Psoas muscle (tissue), 8 donors: ENCODE measurements around the gene GJB5. TPM values are rescaled to one million over a fixed set of nuclear protein-coding genes. Genes with fewer than 3 reads are reported as not detected.

Experiments used
- ATAC-seq, 4 donors: fragments of 200-7000 bp; cut with Tn5 transposase; one replicate each; pipeline ENCODE4 v1.9.1; 2020; ENCODE audit warnings: moderate library complexity in 3 of 4, mild to moderate bottlenecking in 2 of 4
- DNase-seq, 2 donors: peaks; one replicate each; pipeline ENCODE4 v3.0.0-alpha.2; 2020
- H3K27ac ChIP-seq: fragments of 200-600 bp; one replicate; pipeline ENCODE4 v1.8.0; 2022
- H3K27me3 ChIP-seq, 3 donors: fragments of 200-600 bp in 1 of 3; one replicate each; pipeline versions ENCODE4 v1.6.1 to v1.8.0; 2013 to 2022; ENCODE audit warnings: low read length in 2 of 3, mild to moderate bottlenecking in 2 of 3, moderate library complexity in 1 of 3; ENCODE audit not compliant: insufficient read depth in 3 of 3
- H3K36me3 ChIP-seq, 2 donors: fragments of 200-600 bp in 1 of 2; one replicate each; pipeline versions ENCODE4 v1.6.1 to v1.8.0; 2013 to 2022; ENCODE audit warnings: low read depth in 1 of 2, mild to moderate bottlenecking in 1 of 2, moderate library complexity in 1 of 2; ENCODE audit not compliant: insufficient read depth in 1 of 2
- H3K4me1 ChIP-seq: fragments of 200-600 bp; one replicate; pipeline ENCODE4 v1.8.0; 2022
- H3K4me3 ChIP-seq: fragments of 200-600 bp; one replicate; pipeline ENCODE4 v1.8.0; 2022; ENCODE audit warnings: mild to moderate bottlenecking
- H3K9me3 ChIP-seq: fragments of 200-600 bp; one replicate; pipeline ENCODE4 v1.8.0; 2022
- CTCF ChIP-seq: fragments of 200-600 bp; IDR thresholded peaks from one replicate; pipeline ENCODE4 v1.8.0; 2022; ENCODE audit warnings: antibody characterized with exemption
- WGBS, 3 donors: extraction: QIAGEN DNeasy Blood & Tissue Kit; methylation state at CpG; one replicate each; pipeline versions ENCODE4 v1.1.6 to v1.1.7; 2013; 5-methylcytosine and 5-hydroxymethylcytosine counted together
- intact Hi-C, 2 donors: fragments of 100-400 bp; cut with DNase I; formaldehyde crosslinking; loops; one replicate each; pipeline versions ENCODE4 v1.11.0 to v1.14.2; 2022
- polyA plus RNA-seq, 3 donors: library from polyadenylated mRNA; stranded (reverse); fragments of 200-250 nt; gene quantifications; one replicate each; pipeline ENCODE4 v1.2.3, GENCODE V29; 2013
- total RNA-seq, 4 donors: library from RNA; stranded (reverse); fragmentation: NEBNext Ultra II Directional in 2 of 4; extraction: Animal tissue kit (Norgen Biotek cat#: 25700) in 2 of 4; gene quantifications; one replicate each; pipeline versions ENCODE4 v1.2.1 to v1.2.4, GENCODE V29; 2021 to 2023
- donor health status: healthy with polysubstance abuse.
- donor health status: DM: no; HTN: no; CAD: no; lungs with moderate emphysema.
- donor health status: Bipolar disorder and iron deficiency.
- donor health status: healthy.
- donor health status: DM: yes; HTN: yes; CAD: no.
- donor health status: DM: no; HTN: no; CAD: no.
- donor health status: DM: no; HTN: no; CAD: no.
- donor health status: DM: yes; HTN: yes; CAD: no.

GJB5 gene
- total and polyA plus RNA-seq, 7 donors, result 0.03 TPM; not detected in 6

GRCh38 chr1:34746785-34747637 lies 7.8 kb upstream of the GJB5 start:
- Histone ChIP-seq H3K27me3 (peaks cover 0 to 13% (median 0%) of the 10 kb centered on the region in 3 donors), H3K9me3 (no peaks in the 10 kb centered on the region), H3K4me3 (no peak overlapping the region), H3K36me3 (no peaks in the 10 kb centered on the region), H3K27ac (no peak overlapping the region), H3K4me1 (no peaks in the 10 kb centered on the region)
- ATAC-seq, result no peak
- no peak for DNase-seq
- no peak for TF ChIP-seq CTCF
- intact Hi-C loops, result no loop called here
- 48 to 53% (median 51%) methylated on average over 18 of the region's 18 CpGs for WGBS, 3 donors

GRCh38 chr1:34747638-34747941 lies 7.3 kb upstream of the GJB5 start:
- Histone ChIP-seq H3K27ac (no peak overlapping the region), H3K9me3 (no peaks in the 10 kb centered on the region), H3K27me3 (peaks cover 0 to 13% (median 0%) of the 10 kb centered on the region in 3 donors), H3K4me1 (no peaks in the 10 kb centered on the region), H3K36me3 (no peaks in the 10 kb centered on the region), H3K4me3 (no peak overlapping the region)
- DNase-seq, result no peak
- no peak for TF ChIP-seq CTCF
- ATAC-seq, result no peak
- WGBS, 3 donors, result 53 to 62% (median 55%) methylated on average over 6 of the region's 6 CpGs
- intact Hi-C loops, result no loop called here

GRCh38 chr1:34749992-34750391 lies 4.9 kb upstream of the GJB5 start:
- Histone ChIP-seq H3K9me3 (no peaks in the 10 kb centered on the region), H3K27me3 (peaks cover 0 to 13% (median 0%) of the 10 kb centered on the region in 3 donors), H3K4me3 (no peak overlapping the region), H3K27ac (no peak overlapping the region), H3K4me1 (no peaks in the 10 kb centered on the region), H3K36me3 (no peaks in the 10 kb centered on the region)
- DNase-seq (no peak), ATAC-seq (no peak)
- TF ChIP-seq CTCF, result no peak
- intact Hi-C loops, result no loop called here
- WGBS, 3 donors, result 55 to 60% (median 58%) methylated on average over 8 of the region's 8 CpGs

GRCh38 chr1:34750610-34751009 lies 4.2 kb upstream of the GJB5 start:
- no peak overlapping the region for H3K27ac ChIP-seq
- ATAC-seq, result no peak
- 69 to 74% (median 71%) methylated on average over 5 of the region's 5 CpGs for WGBS, 3 donors
- H3K9me3 ChIP-seq, result no peaks in the 10 kb centered on the region
- no peaks in the 10 kb centered on the region for H3K36me3 ChIP-seq
- H3K4me1 ChIP-seq, result no peaks in the 10 kb centered on the region
- peaks cover 0 to 13% (median 0%) of the 10 kb centered on the region in 3 donors for H3K27me3 ChIP-seq
- H3K4me3 ChIP-seq, result no peak overlapping the region
- intact Hi-C loops, result no loop called here
- no peak for TF ChIP-seq CTCF
- no peak for DNase-seq

- no peaks in the 10 kb centered on the region for H3K27me3 ChIP-seq
- H3K36me3 ChIP-seq, result no peaks in the 10 kb centered on the region
- H3K9me3 ChIP-seq, result no peaks in the 10 kb centered on the region
- H3K4me3 ChIP-seq, result no peak overlapping the region
- no peak for DNase-seq
- intact Hi-C loops, result no loop called here
- H3K4me1 ChIP-seq, result no peaks in the 10 kb centered on the region
- no peak overlapping the region for H3K27ac ChIP-seq
- TF ChIP-seq CTCF, result no peak
- no peak for ATAC-seq
- WGBS, 3 donors, result 70 to 75% (median 72%) methylated on average over 3 of the region's 3 CpGs
Observed at GRCh38 chr1:34753163-34753562, 1.7 kb upstream of the GJB5 start.
